CD4-positive, alpha-beta memory T cell (primary cell): ENCODE data around the gene CYP2B6. TPM values are rescaled to one million over a fixed set of nuclear protein-coding genes. Genes with fewer than 3 reads are reported as not detected.
"Not testable (repeated sequence)": the region's sequence is repeated elsewhere in the genome, so short reads cannot be mapped to it uniquely, and the experiment has no call there.

Experiments
- CTCF ChIA-PET: fragments of 350-600 bp; sonication (Branson Sonifier 250); formaldehyde crosslinking; loops from one replicate; lab custom pipeline; 2021; ENCODE audit warnings: inconsistent platforms; ENCODE audit not compliant: partially characterized antibody; lab: Charles Lee
- POLR2A ChIA-PET: fragments of 350-600 bp; sonication (Branson Sonifier 250); formaldehyde crosslinking; loops from one replicate; lab custom pipeline; 2021; ENCODE audit not compliant: partially characterized antibody; lab: Charles Lee
- DNase-seq, 5 donors: peaks; one replicate each; pipeline versions ENCODE4 v3.0.0 to v3.0.0-alpha.2; 2020 to 2022; ENCODE audit warnings: mixed read lengths in 1 of 5
- H3K27ac ChIP-seq: one replicate; pipeline ENCODE4 v1.7.0; 2013; ENCODE audit warnings: low read depth, low read length
- H3K27me3 ChIP-seq: 2 replicates; pipeline ENCODE4 v1.7.0; 2013; ENCODE audit warnings: mild to moderate bottlenecking, low read length, moderate library complexity; ENCODE audit not compliant: insufficient read depth
- H3K36me3 ChIP-seq: 2 replicates; pipeline ENCODE4 v1.7.0; 2013; ENCODE audit warnings: mild to moderate bottlenecking, low read length, moderate library complexity; ENCODE audit not compliant: insufficient read depth
- H3K4me1 ChIP-seq: 2 replicates; pipeline ENCODE4 v1.7.0; 2013; ENCODE audit warnings: mild to moderate bottlenecking, low read length, moderate library complexity; ENCODE audit not compliant: insufficient read depth
- H3K4me3 ChIP-seq, 2 donors: one replicate each; pipeline ENCODE4 v1.7.0; 2013; ENCODE audit warnings: low read length in 2 of 2, mild to moderate bottlenecking in 1 of 2
- H3K9me3 ChIP-seq, 2 donors: one replicate each; pipeline ENCODE4 v1.7.0; 2013; ENCODE audit warnings: low read length in 2 of 2, control low read depth in 1 of 2; ENCODE audit not compliant: control insufficient read depth in 1 of 2
- H3K27ac Mint-ChIP-seq, 7 donors: one replicate each; pipeline ENCODE4 v1.8.0; 2020 to 2021; ENCODE audit warnings: mixed read lengths in 7 of 7, mild to moderate bottlenecking in 6 of 7, inconsistent platforms in 3 of 7, moderate library complexity in 3 of 7
- H3K27me3 Mint-ChIP-seq, 2 donors: one replicate each; pipeline ENCODE4 v1.8.0; 2020 to 2021; ENCODE audit warnings: mixed read lengths in 2 of 2
- H3K36me3 Mint-ChIP-seq, 2 donors: one replicate each; pipeline ENCODE4 v1.8.0; 2020 to 2021; ENCODE audit warnings: mixed read lengths in 2 of 2, inconsistent platforms in 1 of 2, mild to moderate bottlenecking in 1 of 2
- H3K4me1 Mint-ChIP-seq, 4 donors: one replicate each; pipeline ENCODE4 v1.8.0; 2020 to 2021; ENCODE audit warnings: mixed read lengths in 4 of 4, mild to moderate bottlenecking in 1 of 4
- H3K4me3 Mint-ChIP-seq, 8 donors: one replicate each; pipeline ENCODE4 v1.8.0; 2020 to 2021; ENCODE audit warnings: mixed read lengths in 8 of 8, mild to moderate bottlenecking in 7 of 8, moderate library complexity in 6 of 8, inconsistent platforms in 3 of 8
- H3K9me3 Mint-ChIP-seq, 8 donors: one replicate each; pipeline ENCODE4 v1.8.0; 2020 to 2021; ENCODE audit warnings: mixed read lengths in 8 of 8, mild to moderate bottlenecking in 5 of 8, inconsistent platforms in 3 of 8, moderate library complexity in 1 of 8
- intact Hi-C: fragments of 100-400 bp; cut with micrococcal nuclease; formaldehyde crosslinking; loops from one replicate; pipeline ENCODE4 v1.15.1; 2023
- polyA plus RNA-seq, 2 donors: library from polyadenylated mRNA; unstranded; fragments of 300-500 nt; fragmentation: Illumina TruSeq; gene quantifications; one replicate each; pipeline ENCODE4 v1.2.3, GENCODE V29; 2021
- total RNA-seq, 2 experiments: library from RNA; stranded (reverse); gene quantifications; one replicate each; pipeline ENCODE4 v1.2.3, GENCODE V29; 2021

Gene CYP2B6
- total and polyA plus RNA-seq, 4 experiments from 2014 or later, result not detected

DNA sequence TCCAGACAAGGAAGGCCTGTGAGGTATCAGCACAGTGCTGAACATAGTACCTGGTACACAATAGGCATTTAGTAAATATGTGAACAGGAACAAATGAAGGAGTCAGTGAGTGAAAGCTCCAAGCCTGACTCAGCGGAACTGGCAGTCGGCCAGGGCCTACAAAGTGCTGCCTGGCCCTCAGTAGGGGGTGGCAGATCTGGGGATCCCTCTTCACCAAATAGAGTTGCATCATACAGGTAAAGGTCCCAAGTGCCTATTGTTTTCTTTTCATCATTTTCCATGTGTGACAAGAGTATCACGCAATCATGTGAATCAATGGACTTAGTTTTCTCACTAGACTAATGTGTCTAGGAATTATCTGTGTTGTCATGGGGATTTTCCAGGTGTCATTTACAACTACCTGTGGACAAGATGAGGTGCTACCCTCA, 9.2 kb downstream of the CYP2B6 start:
- ChIA-PET POLR2A (no interaction called here), CTCF (no interaction called here)
- intact Hi-C loops, result no loop called here
- Histone ChIP-seq H3K27me3 (no peaks in the 10 kb centered on the region), H3K4me1 (no peaks in the 10 kb centered on the region), H3K27ac (no peak overlapping the region), H3K9me3 (no peaks in the 10 kb centered on the region), H3K36me3 (no peaks in the 10 kb centered on the region), H3K4me3 (no peak overlapping the region)
- Mint-ChIP-seq H3K27ac (no peak overlapping the region), H3K27me3 (peaks cover 10 to 27% of the 10 kb centered on the region in 2 donors), H3K4me1 (peaks cover 0 to 5% (median under 1%) of the 10 kb centered on the region in 4 donors), H3K36me3 (no peaks in the 10 kb centered on the region), H3K9me3 (peaks cover 0 to 15% (median 3%) of the 10 kb centered on the region in 8 donors), H3K4me3 (no peak overlapping the region)
- DNase-seq, result no peak

DNA sequence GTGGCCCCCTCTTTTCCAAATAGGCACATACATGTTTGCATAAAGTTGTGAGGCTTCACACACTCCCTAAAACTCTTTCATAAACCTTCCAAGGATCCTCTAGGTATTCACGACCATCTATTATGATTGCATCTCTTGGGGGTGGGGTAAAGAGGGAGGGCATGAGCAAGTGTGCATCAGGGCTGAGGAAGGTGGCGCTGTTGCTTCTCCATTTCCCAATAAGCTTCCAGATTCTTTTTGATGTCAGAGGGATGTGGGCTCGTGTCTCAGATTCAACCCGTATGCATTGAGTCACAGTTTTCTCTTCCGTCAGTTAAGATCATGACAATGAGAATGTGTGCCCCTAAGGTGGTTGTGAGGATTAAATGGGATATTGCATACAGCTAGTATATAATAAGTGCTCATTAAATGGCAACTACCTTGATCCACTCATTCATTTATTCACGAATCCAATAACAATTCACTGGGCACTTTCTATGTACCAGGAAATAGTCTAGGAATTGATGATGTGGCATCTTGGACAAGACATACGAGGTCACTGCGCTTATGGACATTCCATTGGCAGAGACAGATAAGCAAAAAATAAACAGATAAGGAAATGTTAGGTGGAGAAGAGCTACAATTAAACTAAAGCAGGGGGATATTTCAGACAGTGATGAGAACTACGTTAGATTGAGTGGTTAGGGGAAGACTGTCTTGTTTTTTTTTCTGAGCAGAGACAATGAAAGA, 10.3 kb downstream of the CYP2B6 start:
- H3K9me3 ChIP-seq, result no peaks in the 10 kb centered on the region
- H3K27ac ChIP-seq, result no peak overlapping the region
- H3K4me1 Mint-ChIP-seq, result peaks cover 0 to 5% (median under 1%) of the 10 kb centered on the region in 4 donors
- H3K4me3 ChIP-seq, result no peak overlapping the region
- POLR2A ChIA-PET, result no interaction called here
- H3K4me3 Mint-ChIP-seq, result no peak overlapping the region
- H3K36me3 ChIP-seq, result no peaks in the 10 kb centered on the region
- peaks cover 10 to 27% of the 10 kb centered on the region in 2 donors for H3K27me3 Mint-ChIP-seq
- H3K4me1 ChIP-seq, result no peaks in the 10 kb centered on the region
- H3K27ac Mint-ChIP-seq, result no peak overlapping the region
- CTCF ChIA-PET, result no interaction called here
- peaks cover 0 to 15% (median 3%) of the 10 kb centered on the region in 8 donors for H3K9me3 Mint-ChIP-seq
- intact Hi-C loops, result no loop called here
- no peak for DNase-seq
- H3K36me3 Mint-ChIP-seq, result no peaks in the 10 kb centered on the region
- no peaks in the 10 kb centered on the region for H3K27me3 ChIP-seq

DNA sequence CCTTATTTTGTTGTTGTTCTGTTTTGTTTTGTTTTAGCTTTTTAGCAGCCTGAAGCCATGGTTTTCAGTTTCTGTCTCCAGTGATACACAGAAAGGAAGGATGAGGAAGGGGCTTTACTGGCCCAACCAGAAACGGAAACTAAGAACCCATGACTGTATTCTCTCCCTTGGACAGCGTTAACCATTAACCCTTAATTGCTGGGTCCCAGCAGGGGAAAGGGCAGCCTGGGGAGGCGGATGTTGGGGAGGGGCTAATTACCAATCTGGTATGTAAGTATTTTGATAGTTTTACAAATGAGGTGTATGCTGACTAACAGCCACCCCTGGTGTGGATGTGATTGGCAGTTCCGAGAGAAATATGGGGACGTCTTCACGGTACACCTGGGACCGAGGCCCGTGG, 12.6 kb downstream of the CYP2B6 start:
- POLR2A ChIA-PET, CTCF ChIA-PET, H3K27ac Mint-ChIP-seq, intact Hi-C loops, H3K4me1 ChIP-seq, H3K27me3 ChIP-seq, DNase-seq, H3K27ac ChIP-seq, H3K36me3 Mint-ChIP-seq, H3K36me3 ChIP-seq, H3K4me3 ChIP-seq, H3K4me3 Mint-ChIP-seq, H3K9me3 ChIP-seq, H3K4me1 Mint-ChIP-seq: not testable (repeated sequence)
- Mint-ChIP-seq H3K9me3 (peaks cover 0 to 14% (median 3%) of the 10 kb centered on the region in 8 donors), H3K27me3 (peaks cover 16 to 38% of the 10 kb centered on the region in 2 donors)

DNA sequence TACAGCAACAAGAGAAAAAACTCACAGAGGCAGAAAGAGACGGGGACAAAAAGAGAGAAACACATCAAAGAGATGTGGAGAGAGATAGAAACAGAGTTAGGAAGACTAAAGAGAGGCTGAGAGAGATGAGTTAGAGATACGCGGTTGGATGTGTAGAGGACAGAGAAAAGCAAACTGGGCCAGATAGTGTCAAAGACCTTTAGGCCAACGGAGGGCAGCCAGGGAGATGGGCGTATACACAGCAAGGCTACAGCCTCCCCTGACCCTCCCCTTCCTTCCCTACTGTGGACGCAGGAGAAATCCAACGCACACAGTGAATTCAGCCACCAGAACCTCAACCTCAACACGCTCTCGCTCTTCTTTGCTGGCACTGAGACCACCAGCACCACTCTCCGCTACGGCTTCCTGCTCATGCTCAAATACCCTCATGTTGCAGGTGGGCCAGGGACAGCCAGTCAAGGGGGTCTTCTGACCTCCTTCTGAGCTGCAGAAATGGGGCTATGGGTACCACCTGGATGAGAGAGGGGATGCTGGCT, 18.7 kb downstream of the CYP2B6 start:
- Histone ChIP-seq H3K27me3 (peaks cover 3% of the 10 kb centered on the region), H3K27ac (no peak overlapping the region), H3K9me3 (no peaks in the 10 kb centered on the region), H3K4me3 (no peak overlapping the region), H3K36me3 (no peaks in the 10 kb centered on the region), H3K4me1 (no peaks in the 10 kb centered on the region)
- ChIA-PET POLR2A (no interaction called here), CTCF (no interaction called here)
- intact Hi-C loops, result no loop called here
- H3K27me3 Mint-ChIP-seq, result peaks cover 30 to 41% of the 10 kb centered on the region in 2 donors
- peaks cover 0 to 3% (median 0%) of the 10 kb centered on the region in 8 donors for H3K9me3 Mint-ChIP-seq
- H3K36me3 Mint-ChIP-seq, result no peaks in the 10 kb centered on the region
- peaks cover 3 to 8% (median 7%) of the 10 kb centered on the region in 4 donors for H3K4me1 Mint-ChIP-seq
- DNase-seq, result no peak
- no peak overlapping the region for H3K4me3 Mint-ChIP-seq
- no peak overlapping the region for H3K27ac Mint-ChIP-seq

DNA sequence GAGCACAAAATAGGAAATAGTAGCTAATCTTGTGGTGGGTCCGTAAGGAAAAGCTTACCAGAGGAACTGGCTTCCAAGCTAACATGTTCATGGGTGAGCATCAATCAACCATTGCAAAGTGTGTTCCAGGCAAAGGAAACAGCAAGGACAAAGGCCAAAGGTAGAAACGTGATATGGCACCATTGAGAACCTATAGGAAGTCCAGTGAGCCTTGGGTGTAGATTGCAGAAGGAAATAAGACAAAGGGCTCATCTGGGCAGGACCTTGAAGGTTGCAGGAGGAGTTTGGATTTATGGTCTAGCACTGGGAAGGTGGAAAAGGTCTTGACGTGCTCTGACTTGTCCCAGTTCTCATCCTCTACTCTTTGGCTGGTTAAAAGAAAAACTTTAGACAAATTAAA, 22.3 kb downstream of the CYP2B6 start:
- peaks cover 5 to 9% (median 8%) of the 10 kb centered on the region in 4 donors for H3K4me1 Mint-ChIP-seq

DNA sequence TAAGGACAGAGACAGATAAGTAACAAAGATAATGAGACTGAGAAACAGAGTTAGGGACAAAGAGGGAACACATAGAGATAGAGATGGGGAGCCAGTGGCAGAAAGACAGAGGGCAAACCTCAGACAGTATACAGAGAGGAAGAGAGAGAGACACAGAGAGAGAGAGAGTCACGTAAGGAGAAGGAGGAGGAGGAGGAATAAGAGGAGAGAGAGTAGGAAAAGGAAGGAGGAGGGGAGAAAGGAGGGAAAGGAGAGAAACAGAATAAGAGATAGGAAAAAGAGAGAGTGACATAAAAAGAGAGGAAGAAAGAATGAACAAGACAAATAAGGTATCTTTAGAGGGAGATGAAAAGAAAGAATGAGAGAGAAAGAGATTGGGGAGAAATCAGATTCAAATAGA, 23.6 kb downstream of the CYP2B6 start:
- intact Hi-C loops, result no loop called here
- H3K9me3 Mint-ChIP-seq, result peaks cover 0 to 3% (median 0%) of the 10 kb centered on the region in 8 donors
- H3K4me1 Mint-ChIP-seq, result peaks cover 2 to 6% (median 5%) of the 10 kb centered on the region in 4 donors
- no peak overlapping the region for H3K27ac ChIP-seq
- H3K27me3 Mint-ChIP-seq, result peaks cover 31 to 39% of the 10 kb centered on the region in 2 donors
- no peaks in the 10 kb centered on the region for H3K36me3 ChIP-seq
- ChIA-PET CTCF (no interaction called here), POLR2A (no interaction called here)
- H3K4me3 ChIP-seq, result no peak overlapping the region
- no peaks in the 10 kb centered on the region for H3K4me1 ChIP-seq
- H3K9me3 ChIP-seq, result no peaks in the 10 kb centered on the region
- no peak overlapping the region for H3K4me3 Mint-ChIP-seq
- peaks cover 3% of the 10 kb centered on the region for H3K27me3 ChIP-seq
- no peak overlapping the region for H3K27ac Mint-ChIP-seq
- no peaks in the 10 kb centered on the region for H3K36me3 Mint-ChIP-seq
- DNase-seq, result no peak

More for the DNA sequence above, 22.3 kb downstream of the CYP2B6 start:
- H3K27me3 ChIP-seq, result peaks cover 3% of the 10 kb centered on the region
- Mint-ChIP-seq H3K27me3 (peaks cover 24 to 40% of the 10 kb centered on the region in 2 donors), H3K4me3 (no peak overlapping the region), H3K9me3 (peaks cover 0 to 3% (median 0%) of the 10 kb centered on the region in 8 donors), H3K27ac (no peak overlapping the region), H3K36me3 (no peaks in the 10 kb centered on the region)
- H3K36me3 ChIP-seq, result no peaks in the 10 kb centered on the region
- intact Hi-C loops, result no loop called here
- H3K4me1 ChIP-seq, result no peaks in the 10 kb centered on the region
- DNase-seq, result no peak
- no peak overlapping the region for H3K4me3 ChIP-seq
- H3K27ac ChIP-seq, result no peak overlapping the region
- H3K9me3 ChIP-seq, result no peaks in the 10 kb centered on the region
- ChIA-PET CTCF (no interaction called here), POLR2A (no interaction called here)

DNA sequence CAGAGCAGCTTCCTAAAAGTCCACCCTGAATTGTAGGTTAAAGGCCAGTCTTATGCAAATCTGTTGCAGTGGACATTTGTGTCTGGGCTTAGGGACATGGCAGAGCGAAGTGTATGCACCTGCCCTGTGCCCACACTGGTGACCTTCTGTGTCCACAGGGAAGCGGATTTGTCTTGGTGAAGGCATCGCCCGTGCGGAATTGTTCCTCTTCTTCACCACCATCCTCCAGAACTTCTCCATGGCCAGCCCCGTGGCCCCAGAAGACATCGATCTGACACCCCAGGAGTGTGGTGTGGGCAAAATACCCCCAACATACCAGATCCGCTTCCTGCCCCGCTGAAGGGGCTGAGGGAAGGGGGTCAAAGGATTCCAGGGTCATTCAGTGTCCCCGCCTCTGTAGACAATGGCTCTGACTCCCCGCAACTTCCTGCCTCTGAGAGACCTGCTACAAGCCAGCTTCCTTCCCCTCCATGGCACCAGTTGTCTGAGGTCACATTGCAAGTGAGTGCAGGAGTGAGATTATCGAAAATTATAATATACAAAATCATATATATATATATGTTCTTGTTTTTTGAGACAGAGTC, 25.5 kb downstream of the CYP2B6 start:
- H3K27ac Mint-ChIP-seq, result no peak overlapping the region
- POLR2A ChIA-PET, result no interaction called here

More for the DNA sequence above, 25.5 kb downstream of the CYP2B6 start:
- Mint-ChIP-seq H3K27me3 (peaks cover 34 to 35% of the 10 kb centered on the region in 2 donors), H3K4me1 (peaks cover 0 to 3% (median 1%) of the 10 kb centered on the region in 4 donors), H3K9me3 (peaks cover 0 to 3% (median 0%) of the 10 kb centered on the region in 8 donors), H3K36me3 (no peaks in the 10 kb centered on the region), H3K4me3 (no peak overlapping the region)
- H3K27me3 ChIP-seq, result peaks cover under 1% of the 10 kb centered on the region
- no peak overlapping the region for H3K27ac ChIP-seq
- H3K9me3 ChIP-seq, result no peaks in the 10 kb centered on the region
- CTCF ChIA-PET, result no interaction called here
- no peak for DNase-seq
- H3K4me3 ChIP-seq, result no peak overlapping the region
- H3K4me1 ChIP-seq, result no peaks in the 10 kb centered on the region
- intact Hi-C loops, result no loop called here
- no peaks in the 10 kb centered on the region for H3K36me3 ChIP-seq
